Mucosa of stomach (tissue), 1 donor: ENCODE data around the gene MYT1.

ENCODE experiments used
- H3K27me3 ChIP-seq: one replicate; pipeline ENCODE4 v1.7.0; 2013; ENCODE audit warnings: mild to moderate bottlenecking, low read length; ENCODE audit not compliant: control insufficient read depth, insufficient read depth
- H3K36me3 ChIP-seq: one replicate; pipeline ENCODE4 v1.7.0; 2013; ENCODE audit warnings: low read length; ENCODE audit not compliant: control insufficient read depth, insufficient read depth
- H3K4me1 ChIP-seq: one replicate; pipeline ENCODE4 v1.7.0; 2013; ENCODE audit warnings: mild to moderate bottlenecking, low read length; ENCODE audit not compliant: control insufficient read depth, insufficient read depth
- H3K4me3 ChIP-seq: one replicate; pipeline ENCODE4 v1.7.0; 2013; ENCODE audit warnings: low read length
- H3K9ac ChIP-seq: one replicate; pipeline ENCODE4 v1.7.0; 2013; ENCODE audit warnings: mild to moderate bottlenecking, low read length, moderate library complexity
- H3K9me3 ChIP-seq: one replicate; pipeline ENCODE4 v1.7.0; 2013; ENCODE audit warnings: mild to moderate bottlenecking, low read length, moderate library complexity; ENCODE audit not compliant: control insufficient read depth
- donor health status: Pancreatic carcinoma.

MYT1 gene

GRCh38 chr20:64142590-64142989, 21.7 kb upstream of the MYT1 start:
- H3K36me3 ChIP-seq = no peaks in the 10 kb centered on the region
- no peak overlapping the region for H3K4me3 ChIP-seq
- no peaks in the 10 kb centered on the region for H3K9me3 ChIP-seq
- no peaks in the 10 kb centered on the region for H3K4me1 ChIP-seq
- no peaks in the 10 kb centered on the region for H3K27me3 ChIP-seq
- H3K9ac ChIP-seq = no peak overlapping the region

- no peaks in the 10 kb centered on the region for H3K36me3 ChIP-seq
- no peaks in the 10 kb centered on the region for H3K9me3 ChIP-seq
- no peaks in the 10 kb centered on the region for H3K27me3 ChIP-seq
- no peak overlapping the region for H3K4me3 ChIP-seq
- H3K4me1 ChIP-seq = no peaks in the 10 kb centered on the region
- no peak overlapping the region for H3K9ac ChIP-seq
These were observed 21.0 kb upstream of the MYT1 start for GRCh38 chr20:64143018-64143801.

- H3K36me3 ChIP-seq = no peaks in the 10 kb centered on the region
- H3K9ac ChIP-seq = no peak overlapping the region
- H3K4me3 ChIP-seq = no peak overlapping the region
- H3K27me3 ChIP-seq = no peaks in the 10 kb centered on the region
- H3K4me1 ChIP-seq = no peaks in the 10 kb centered on the region
- H3K9me3 ChIP-seq = no peaks in the 10 kb centered on the region
These were observed 19.9 kb upstream of the MYT1 start for GRCh38 chr20:64144144-64144912.

DNA sequence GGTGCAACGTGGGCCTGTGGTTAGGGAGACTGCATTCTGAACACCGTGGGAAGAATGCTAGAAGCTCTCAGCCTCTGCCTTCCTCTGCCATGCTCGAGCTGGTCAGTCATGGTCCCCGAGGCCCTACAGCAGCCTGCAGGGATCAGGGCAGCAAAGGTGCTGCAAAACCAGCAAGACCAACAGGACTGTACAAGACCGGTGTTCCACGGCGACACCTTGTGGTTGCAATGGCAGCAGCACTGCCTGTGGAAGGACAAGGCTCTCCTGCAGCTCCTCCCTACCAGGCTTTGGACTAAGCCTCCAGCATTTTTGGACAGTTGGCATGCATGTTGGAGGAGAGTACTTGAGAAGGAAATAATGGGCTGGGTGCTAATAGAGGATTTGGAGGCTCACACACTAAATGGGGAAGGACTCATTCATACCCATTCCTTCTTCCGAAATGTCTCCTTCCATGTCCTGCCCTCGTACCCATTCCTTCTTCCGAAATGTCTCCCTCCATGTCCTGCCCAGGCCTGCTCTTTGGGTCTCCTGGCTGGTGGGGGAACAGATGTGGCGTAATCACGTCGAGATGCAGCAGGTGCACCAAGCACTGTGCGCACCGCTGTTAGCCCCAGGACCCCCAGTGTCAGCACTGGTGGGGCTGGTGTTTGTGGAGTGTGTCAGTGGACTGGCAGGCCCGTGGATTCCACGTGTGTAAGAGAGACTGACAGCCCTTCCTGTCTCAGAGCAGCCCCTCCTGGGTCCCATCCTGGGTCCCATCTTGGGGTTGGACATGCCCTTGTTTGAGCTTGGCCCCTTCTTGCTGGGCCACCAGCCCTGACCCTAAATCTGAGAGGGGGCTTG, 18.6 kb upstream of the MYT1 start:
- Histone ChIP-seq H3K9me3 (no peaks in the 10 kb centered on the region), H3K9ac (no peak overlapping the region), H3K4me1 (no peaks in the 10 kb centered on the region), H3K4me3 (no peak overlapping the region), H3K27me3 (no peaks in the 10 kb centered on the region), H3K36me3 (no peaks in the 10 kb centered on the region)

DNA sequence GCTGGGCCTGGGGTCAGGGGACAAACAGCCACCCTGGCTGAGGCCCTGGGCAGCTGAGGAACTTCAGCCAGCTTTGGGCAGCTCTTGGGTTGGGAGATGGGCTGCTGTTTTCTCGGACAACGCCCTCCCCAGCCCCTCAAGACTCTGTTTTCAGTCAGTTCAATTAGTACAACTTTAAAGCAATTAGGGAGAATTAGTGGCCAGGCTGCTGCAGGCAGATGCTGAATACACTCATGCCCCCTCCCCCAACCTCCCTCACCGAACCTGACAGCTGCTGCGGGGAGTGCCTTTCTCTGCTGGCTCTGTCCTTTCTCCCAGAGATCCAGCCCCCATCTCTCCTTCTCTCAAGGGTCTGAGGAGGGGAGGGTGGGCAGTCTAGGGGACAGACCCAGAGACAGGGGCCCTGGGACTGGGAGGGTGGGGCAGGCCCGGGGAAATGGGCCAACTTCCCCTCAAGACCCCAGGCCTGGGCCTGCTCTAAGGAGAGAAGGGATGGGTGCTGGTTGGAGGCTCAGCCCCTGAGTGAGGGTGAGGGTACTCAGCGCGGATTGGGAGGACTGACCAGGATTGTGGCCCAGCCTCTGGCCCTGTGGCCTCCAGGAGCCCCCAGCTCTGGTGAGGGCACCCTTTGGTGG, 17.8 kb upstream of the MYT1 start:
- Histone ChIP-seq H3K4me1 (no peaks in the 10 kb centered on the region), H3K4me3 (no peak overlapping the region), H3K36me3 (no peaks in the 10 kb centered on the region), H3K9ac (no peak overlapping the region), H3K9me3 (no peaks in the 10 kb centered on the region), H3K27me3 (no peaks in the 10 kb centered on the region)

GRCh38 chr20:64146936-64147477, 17.2 kb upstream of the MYT1 start:
- Histone ChIP-seq H3K9me3 (no peaks in the 10 kb centered on the region), H3K27me3 (no peaks in the 10 kb centered on the region), H3K4me1 (no peaks in the 10 kb centered on the region), H3K36me3 (no peaks in the 10 kb centered on the region), H3K9ac (no peak overlapping the region), H3K4me3 (no peak overlapping the region)

DNA sequence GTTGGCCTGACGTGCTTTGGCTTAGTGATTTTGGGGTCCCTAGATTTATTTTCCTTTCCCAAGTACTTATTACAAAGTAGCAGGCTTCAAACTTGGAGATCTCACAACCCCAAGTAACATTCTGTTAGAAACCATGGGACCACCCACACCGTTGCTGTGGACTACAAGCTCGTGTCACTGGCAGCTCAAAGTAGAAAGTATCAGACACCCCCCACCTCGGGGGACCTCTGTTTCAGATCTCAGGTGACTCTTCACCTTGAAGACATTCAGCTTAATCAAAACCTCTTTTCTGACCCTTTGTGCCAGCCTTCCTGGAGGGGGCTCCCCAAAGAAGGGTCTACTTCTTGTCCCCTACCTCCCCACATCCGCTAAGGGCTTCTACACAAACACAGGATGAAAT, 15.7 kb upstream of the MYT1 start:
- no peaks in the 10 kb centered on the region for H3K4me1 ChIP-seq
- H3K4me3 ChIP-seq = no peak overlapping the region
- no peaks in the 10 kb centered on the region for H3K27me3 ChIP-seq
- no peaks in the 10 kb centered on the region for H3K9me3 ChIP-seq
- no peak overlapping the region for H3K9ac ChIP-seq
- no peaks in the 10 kb centered on the region for H3K36me3 ChIP-seq

DNA sequence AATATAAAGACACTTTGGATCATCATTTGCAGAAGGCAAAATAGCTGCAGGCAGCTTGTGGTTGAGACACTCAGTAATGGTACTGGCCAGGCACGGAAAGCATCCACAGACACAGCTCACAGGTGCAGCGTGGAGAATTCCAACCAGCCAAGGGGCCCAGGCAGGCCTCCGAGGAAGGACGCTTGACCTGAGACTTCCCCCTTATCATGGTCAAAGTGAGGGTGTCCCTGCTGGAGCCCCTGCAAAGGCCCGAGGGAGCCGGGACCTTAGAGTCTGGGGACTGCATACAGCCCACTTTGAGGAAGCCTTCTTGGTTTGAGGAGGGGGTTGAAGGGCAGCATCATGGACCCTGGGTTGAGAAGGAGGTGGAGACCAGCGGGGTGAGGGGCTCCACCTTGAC, 15.1 kb upstream of the MYT1 start:
- Histone ChIP-seq H3K9me3 (no peaks in the 10 kb centered on the region), H3K4me1 (no peaks in the 10 kb centered on the region), H3K9ac (no peak overlapping the region), H3K36me3 (no peaks in the 10 kb centered on the region), H3K27me3 (peaks cover 2% of the 10 kb centered on the region), H3K4me3 (no peak overlapping the region)

- H3K4me3 ChIP-seq = no peak overlapping the region
- no peaks in the 10 kb centered on the region for H3K9me3 ChIP-seq
- no peak overlapping the region for H3K9ac ChIP-seq
- no peaks in the 10 kb centered on the region for H3K4me1 ChIP-seq
- peaks cover 6% of the 10 kb centered on the region for H3K27me3 ChIP-seq
- no peaks in the 10 kb centered on the region for H3K36me3 ChIP-seq
These were observed 14.3 kb upstream of the MYT1 start for GRCh38 chr20:64149809-64150560.

- Histone ChIP-seq H3K4me3 (no peak overlapping the region), H3K9ac (no peak overlapping the region), H3K4me1 (no peaks in the 10 kb centered on the region), H3K36me3 (no peaks in the 10 kb centered on the region), H3K9me3 (no peaks in the 10 kb centered on the region), H3K27me3 (peaks cover 6% of the 10 kb centered on the region)
These were observed 13.3 kb upstream of the MYT1 start for GRCh38 chr20:64150756-64151632.
